HepG2 (cell line): Measurements from ENCODE around the gene PDCL3. TPM values are rescaled to one million over a fixed set of nuclear protein-coding genes. Genes with fewer than 3 reads are reported as not detected.

Source experiments
- ATM ChIP-seq: fragments of 450-650 bp; IDR thresholded peaks from 2 replicates; pipeline ENCODE4 v1.7.1; 2017; ENCODE audit warnings: mild to moderate bottlenecking, borderline replicate concordance
- ATRX ChIP-seq: sonication (generic); formaldehyde crosslinking; IDR thresholded peaks from 2 replicates; pipeline ENCODE4 v1.4.0; 2020; ENCODE audit warnings: missing genetic modification reagents, borderline replicate concordance
- CBX5 ChIP-seq: sonication (generic); formaldehyde crosslinking; IDR thresholded peaks from 2 replicates; pipeline ENCODE4 v1.4.0; 2020; ENCODE audit warnings: missing genetic modification reagents, borderline replicate concordance
- CENPBD1 ChIP-seq: sonication (generic); formaldehyde crosslinking; IDR thresholded peaks from 2 replicates; pipeline ENCODE4 v1.8.0; 2022; ENCODE audit warnings: missing genetic modification reagents, low read depth, mild to moderate bottlenecking, borderline replicate concordance
- EED ChIP-seq: sonication (generic); formaldehyde crosslinking; IDR thresholded peaks from 2 replicates; pipeline ENCODE4 v1.5.0; 2020; ENCODE audit warnings: mild to moderate bottlenecking, missing genetic modification reagents
- FOXM1 ChIP-seq: sonication (generic); formaldehyde crosslinking; IDR thresholded peaks from 2 replicates; pipeline ENCODE4 v1.5.0; 2020; ENCODE audit warnings: missing genetic modification reagents
- HES4 ChIP-seq: sonication (generic); formaldehyde crosslinking; IDR thresholded peaks from 2 replicates; pipeline ENCODE4 v1.9.0; 2021; ENCODE audit warnings: mild to moderate bottlenecking, missing genetic modification reagents, borderline replicate concordance
- KDM6A ChIP-seq: IDR thresholded peaks from 2 replicates; pipeline ENCODE4 v1.6.1; 2016; ENCODE audit warnings: low read depth
- RELA ChIP-seq: sonication (generic); formaldehyde crosslinking; IDR thresholded peaks from 2 replicates; pipeline ENCODE4 v1.4.0; 2020; ENCODE audit warnings: missing genetic modification reagents
- ZBTB21 ChIP-seq: sonication (generic); formaldehyde crosslinking; IDR thresholded peaks from 2 replicates; pipeline ENCODE4 v1.4.0; 2020; ENCODE audit warnings: missing genetic modification reagents
- ZNF234 ChIP-seq: sonication (generic); formaldehyde crosslinking; conservative IDR thresholded peaks from 2 replicates; pipeline ENCODE4 v1.5.1; 2020; ENCODE audit warnings: mild to moderate bottlenecking, missing genetic modification reagents
- ZNF235 ChIP-seq: sonication (generic); formaldehyde crosslinking; IDR thresholded peaks from 2 replicates; pipeline ENCODE4 v1.8.1; 2023; ENCODE audit warnings: mild to moderate bottlenecking, missing genetic modification reagents, borderline replicate concordance
- ZNF367 ChIP-seq: sonication (generic); formaldehyde crosslinking; IDR thresholded peaks from 2 replicates; pipeline ENCODE4 v1.4.0; 2020; ENCODE audit warnings: missing genetic modification reagents, borderline replicate concordance
- ZNF460 ChIP-seq: sonication (generic); formaldehyde crosslinking; IDR thresholded peaks from 2 replicates; pipeline ENCODE4 v1.5.1; 2020; ENCODE audit warnings: missing genetic modification reagents, mild to moderate bottlenecking, borderline replicate concordance
- ZNF678 ChIP-seq: sonication (generic); formaldehyde crosslinking; IDR thresholded peaks from 2 replicates; pipeline ENCODE4 v1.4.0; 2020; ENCODE audit warnings: mild to moderate bottlenecking, missing genetic modification reagents
- ZNF883 ChIP-seq: sonication (generic); formaldehyde crosslinking; IDR thresholded peaks from 2 replicates; pipeline ENCODE4 v1.5.1; 2020; ENCODE audit warnings: mild to moderate bottlenecking, missing genetic modification reagents; ENCODE audit errors: not compliant biosample characterization
- ZXDC ChIP-seq: sonication (generic); formaldehyde crosslinking; IDR thresholded peaks from 2 replicates; pipeline ENCODE4 v1.5.0; 2020; ENCODE audit warnings: mild to moderate bottlenecking, missing genetic modification reagents
- polyA plus RNA-seq, 8 experiments: library from polyadenylated mRNA; depleted of rRNA in 3 of 8; stranded (reverse) in 7 of 8; unstranded in 1 of 8; fragments of >200 nt; fragmentation: Illumina TruSeq in 4 of 8; extraction: Trizol in 4 of 8; gene quantifications; 2 replicates each; pipeline versions ENCODE4 v1.2.1 to v1.2.3, GENCODE V29; 2011 to 2016; ENCODE audit warnings: low read depth in 4 of 8, missing spikeins in 1 of 8, mixed read lengths in 1 of 8; ENCODE audit not compliant: insufficient read depth in 1 of 8
- total RNA-seq, 5 experiments: library from RNA; depleted of rRNA; stranded (reverse); fragments of >200 nt; fragmentation: Illumina TruSeq; extraction: Trizol; gene quantifications; 2 replicates each; pipeline ENCODE4 v1.2.3, GENCODE V29; 2016; ENCODE audit warnings: low read depth in 1 of 5
- TF ChIP-seq, protein P1 (sequence below): IDR thresholded peaks from 2 replicates; pipeline ENCODE4 v1.6.1; 2016; ENCODE audit warnings: low read depth
- TF ChIP-seq, protein P2 (sequence below): sonication (generic); formaldehyde crosslinking; IDR thresholded peaks from 2 replicates; pipeline ENCODE4 v1.4.0; 2020; ENCODE audit warnings: missing genetic modification reagents, borderline replicate concordance

PDCL3 gene
- total and polyA plus RNA-seq, 2 of the 13 experiments (the other 11 are each of a cell fraction or from before 2014, with no cell fraction given) = 14.4 to 24.4 TPM

GRCh38 chr2:100562613-100563406 is at the start of gene PDCL3 (continued):
- TF ChIP-seq ZXDC (CRISPR knock-in tag) = peak; percentile 81; the same call in 1 of the 2 replicates
- TF ChIP-seq ZNF678 (CRISPR knock-in tag) = no peak
- peak; percentile 89 for TF ChIP-seq EED
- no peak for TF ChIP-seq ATRX
- no peak for TF ChIP-seq ZNF367 (CRISPR knock-in tag)
- no peak for TF ChIP-seq ATM
- no peak for TF ChIP-seq KDM6A
- TF ChIP-seq, protein P1, sequence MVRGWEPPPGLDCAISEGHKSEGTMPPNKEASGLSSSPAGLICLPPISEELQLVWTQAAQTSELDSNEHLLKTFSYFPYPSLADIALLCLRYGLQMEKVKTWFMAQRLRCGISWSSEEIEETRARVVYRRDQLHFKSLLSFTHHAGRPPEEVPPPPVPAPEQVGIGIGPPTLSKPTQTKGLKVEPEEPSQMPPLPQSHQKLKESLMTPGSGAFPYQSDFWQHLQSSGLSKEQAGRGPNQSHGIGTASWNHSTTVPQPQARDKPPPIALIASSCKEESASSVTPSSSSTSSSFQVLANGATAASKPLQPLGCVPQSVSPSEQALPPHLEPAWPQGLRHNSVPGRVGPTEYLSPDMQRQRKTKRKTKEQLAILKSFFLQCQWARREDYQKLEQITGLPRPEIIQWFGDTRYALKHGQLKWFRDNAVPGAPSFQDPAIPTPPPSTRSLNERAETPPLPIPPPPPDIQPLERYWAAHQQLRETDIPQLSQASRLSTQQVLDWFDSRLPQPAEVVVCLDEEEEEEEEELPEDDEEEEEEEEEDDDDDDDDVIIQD (CRISPR knock-in tag) = peak; percentile 55; the same call in 1 of the 2 replicates
- TF ChIP-seq CENPBD1 (CRISPR knock-in tag) = no peak
- peak; percentile 20; the same call in 1 of the 2 replicates for TF ChIP-seq RELA
- TF ChIP-seq CBX5 (CRISPR knock-in tag) = peak; percentile 3; the same call in 1 of the 2 replicates
- peak; percentile 96 for TF ChIP-seq ZNF883
- TF ChIP-seq ZNF234 (CRISPR knock-in tag) = no peak
- TF ChIP-seq ZNF460 (CRISPR knock-in tag) = no peak; the same call in 1 of the 2 replicates
- TF ChIP-seq, protein P2, sequence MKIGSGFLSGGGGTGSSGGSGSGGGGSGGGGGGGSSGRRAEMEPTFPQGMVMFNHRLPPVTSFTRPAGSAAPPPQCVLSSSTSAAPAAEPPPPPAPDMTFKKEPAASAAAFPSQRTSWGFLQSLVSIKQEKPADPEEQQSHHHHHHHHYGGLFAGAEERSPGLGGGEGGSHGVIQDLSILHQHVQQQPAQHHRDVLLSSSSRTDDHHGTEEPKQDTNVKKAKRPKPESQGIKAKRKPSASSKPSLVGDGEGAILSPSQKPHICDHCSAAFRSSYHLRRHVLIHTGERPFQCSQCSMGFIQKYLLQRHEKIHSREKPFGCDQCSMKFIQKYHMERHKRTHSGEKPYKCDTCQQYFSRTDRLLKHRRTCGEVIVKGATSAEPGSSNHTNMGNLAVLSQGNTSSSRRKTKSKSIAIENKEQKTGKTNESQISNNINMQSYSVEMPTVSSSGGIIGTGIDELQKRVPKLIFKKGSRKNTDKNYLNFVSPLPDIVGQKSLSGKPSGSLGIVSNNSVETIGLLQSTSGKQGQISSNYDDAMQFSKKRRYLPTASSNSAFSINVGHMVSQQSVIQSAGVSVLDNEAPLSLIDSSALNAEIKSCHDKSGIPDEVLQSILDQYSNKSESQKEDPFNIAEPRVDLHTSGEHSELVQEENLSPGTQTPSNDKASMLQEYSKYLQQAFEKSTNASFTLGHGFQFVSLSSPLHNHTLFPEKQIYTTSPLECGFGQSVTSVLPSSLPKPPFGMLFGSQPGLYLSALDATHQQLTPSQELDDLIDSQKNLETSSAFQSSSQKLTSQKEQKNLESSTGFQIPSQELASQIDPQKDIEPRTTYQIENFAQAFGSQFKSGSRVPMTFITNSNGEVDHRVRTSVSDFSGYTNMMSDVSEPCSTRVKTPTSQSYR = 0 out of 2 replicates have a peak, but pooled peaks have one; percentile 38
- TF ChIP-seq FOXM1 = 0 out of 2 replicates have a peak, but pooled peaks have one; percentile 26
- TF ChIP-seq ZNF235 (CRISPR knock-in tag) = 0 out of 2 replicates have a peak, but pooled peaks have one; percentile 6
- peak; percentile 86 for TF ChIP-seq HES4 (CRISPR knock-in tag)
- TF ChIP-seq ZBTB21 (CRISPR knock-in tag) = no peak
